GM12878 (cell line): Measurements from ENCODE around the gene IFT81. TPM values are rescaled to one million over a fixed set of nuclear protein-coding genes. Genes with fewer than 3 reads are reported as not detected.

Source experiments
- ATAC-seq: fragments of 200-7000 bp; cut with Tn5 transposase; 3 replicates; pipeline ENCODE4 v1.9.1; 2020; ENCODE audit warnings: mild to moderate bottlenecking, moderate library complexity
- BruUV-seq: library from RNA; stranded (reverse); fragments of 400-500 nt; replicated peaks from 2 replicates; lab custom pipeline; 2021; lab: Mats Ljungman, UMichigan
- CTCF ChIA-PET: fragments of 300-600 bp; sonication (Branson Sonifier 250); formaldehyde crosslinking; extraction: SDS; loops from one replicate; lab custom pipeline; 2021; ENCODE audit warnings: inconsistent platforms; lab: Yijun Ruan, JAX
- POLR2A ChIA-PET: fragments of 350-600 bp; formaldehyde crosslinking; extraction: SDS; loops from one replicate; lab custom pipeline; 2021; ENCODE audit warnings: inconsistent platforms; lab: Charles Lee
- RAD21 ChIA-PET: fragments of 300-600 bp; sonication (Branson Sonifier 250); formaldehyde crosslinking; loops from one replicate; lab custom pipeline; 2023; ENCODE audit warnings: antibody characterized with exemption; ENCODE audit not compliant: unreplicated experiment; lab: Charles Lee
- SMC1A ChIA-PET: fragments of 300-600 bp; sonication (Branson Sonifier 250); formaldehyde crosslinking; loops from one replicate; lab custom pipeline; 2023; ENCODE audit not compliant: unreplicated experiment, uncharacterized antibody; lab: Charles Lee
- DNase-seq: peaks from one replicate; pipeline ENCODE4 v3.0.0-alpha.2; 2011; ENCODE audit warnings: low read depth, low spot score
- FAIRE-seq: peaks from 3 replicates; lab custom pipeline; 2011; peaks lifted over from hg19 to GRCh38; lab: Jason Lieb, UNC
- H2AFZ ChIP-seq: 2 replicates; pipeline ENCODE4 v1.6.0; 2011; ENCODE audit warnings: low read depth, low read length, control low read depth; ENCODE audit not compliant: control insufficient read depth
- H3K27ac ChIP-seq: 2 replicates; pipeline ENCODE4 v1.5.1; 2011; ENCODE audit warnings: control low read depth; ENCODE audit not compliant: control insufficient read depth, insufficient read depth
- H3K27me3 ChIP-seq, 2 experiments: replicated peaks in 1 of 2; 2 replicates each; pipeline versions ENCODE4 v1.6.0 to v1.6.1; 2011; ENCODE audit warnings: low read length in 1 of 2; ENCODE audit not compliant: control insufficient read depth in 2 of 2, insufficient read depth in 2 of 2
- H3K36me3 ChIP-seq, 2 experiments: 2 replicates each; pipeline ENCODE4 v1.5.1; 2011; ENCODE audit warnings: low read length in 1 of 2; ENCODE audit not compliant: control insufficient read depth in 2 of 2, insufficient read depth in 2 of 2
- H3K4me1 ChIP-seq: 2 replicates; pipeline ENCODE4 v1.6.1; 2011; ENCODE audit warnings: mild to moderate bottlenecking, low read length, moderate library complexity, mixed read lengths; ENCODE audit not compliant: control insufficient read depth, insufficient read depth
- H3K4me2 ChIP-seq: 2 replicates; pipeline ENCODE4 v1.6.0; 2011; ENCODE audit warnings: control low read depth; ENCODE audit not compliant: control insufficient read depth, insufficient read depth
- H3K4me3 ChIP-seq: fragments of 200-600 bp; sonication (generic); 2 replicates; pipeline ENCODE4 v1.5.1; 2016
- H3K79me2 ChIP-seq: 2 replicates; pipeline ENCODE4 v1.6.0; 2011; ENCODE audit warnings: low read length; ENCODE audit not compliant: control insufficient read depth, insufficient read depth
- H3K9ac ChIP-seq: 2 replicates; pipeline ENCODE4 v1.8.0; 2011; ENCODE audit warnings: low read length, control low read depth, mixed read lengths; ENCODE audit not compliant: control insufficient read depth, insufficient read depth
- H3K9me3 ChIP-seq: replicated peaks from 3 replicates; pipeline ENCODE4 v1.5.1; 2011; ENCODE audit warnings: mild to moderate bottlenecking, low read length; ENCODE audit not compliant: control insufficient read depth, insufficient read depth
- H4K20me1 ChIP-seq: 2 replicates; pipeline ENCODE4 v1.6.0; 2011; ENCODE audit not compliant: control insufficient read depth, insufficient read depth
- ASH2L ChIP-seq: fragments of 300-600, 200-600 bp; sonication (generic); IDR thresholded peaks from 2 replicates; pipeline ENCODE4 v1.6.1; 2017; ENCODE audit warnings: low read depth, mild to moderate bottlenecking, borderline replicate concordance
- ATF3 ChIP-seq: IDR thresholded peaks from 2 replicates; pipeline ENCODE4 v1.6.1; 2011; ENCODE audit warnings: low read depth, mild to moderate bottlenecking, low read length, moderate library complexity, borderline replicate concordance; ENCODE audit errors: extremely low read depth
- BRCA1 ChIP-seq: IDR thresholded peaks from 2 replicates; pipeline ENCODE4 v1.6.1; 2011; ENCODE audit warnings: low read depth, low read length, improper control_type of control experiment
- CEBPB ChIP-seq, 2 experiments: fragments of 150-350 bp in 1 of 2; IDR thresholded peaks; 2 replicates each; pipeline ENCODE4 v1.6.1; 2012 to 2014; ENCODE audit warnings: low read depth in 2 of 2, low read length in 2 of 2, borderline replicate concordance in 1 of 2, inconsistent platforms in 1 of 2
- CHD1 ChIP-seq: IDR thresholded peaks from 2 replicates; pipeline ENCODE4 v1.6.1; 2012; ENCODE audit warnings: low read depth, low read length, improper control_type of control experiment
- ETV6 ChIP-seq, 2 experiments: fragments of 450-650 bp in 1 of 2; IDR thresholded peaks in 1 of 2; conservative IDR thresholded peaks in 1 of 2; 2 replicates each; pipeline ENCODE4 v1.6.1; 2014; ENCODE audit warnings: antibody characterized with exemption in 1 of 2, borderline replicate concordance in 1 of 2, low read depth in 1 of 2, mild to moderate bottlenecking in 1 of 2, moderate library complexity in 1 of 2
- HCFC1 ChIP-seq: fragments of 150-350 bp; IDR thresholded peaks from 2 replicates; pipeline ENCODE4 v1.6.1; 2014; ENCODE audit warnings: low read length
- HDAC6 ChIP-seq: fragments of 200-600 bp; sonication (generic); IDR thresholded peaks from one replicate; pipeline ENCODE4 v1.8.0; 2017; ENCODE audit warnings: antibody characterized with exemption; ENCODE audit not compliant: unreplicated experiment
- IKZF2 ChIP-seq, 2 experiments: fragments of 450-650 bp; IDR thresholded peaks; 2 replicates each; pipeline ENCODE4 v1.6.1; 2017; ENCODE audit warnings: mild to moderate bottlenecking in 2 of 2, moderate library complexity in 2 of 2
- KDM1A ChIP-seq: fragments of 200-600 bp; sonication (generic); IDR thresholded peaks from 2 replicates; pipeline ENCODE4 v1.6.1; 2016; ENCODE audit warnings: borderline replicate concordance
- NR2C2 ChIP-seq: IDR thresholded peaks from 2 replicates; pipeline ENCODE4 v1.6.1; 2011; ENCODE audit warnings: borderline replicate concordance, low read depth; ENCODE audit not compliant: control insufficient read depth, insufficient read length
- POLR2A ChIP-seq: IDR thresholded peaks from 2 replicates; pipeline ENCODE4 v1.6.1; 2011; ENCODE audit warnings: low read depth, mild to moderate bottlenecking, low read length
- POU2F2 ChIP-seq: IDR thresholded peaks from 3 replicates; pipeline ENCODE4 v1.6.1; 2011; ENCODE audit warnings: low read depth, mild to moderate bottlenecking, low read length, borderline replicate concordance
- SRF ChIP-seq, 2 experiments: IDR thresholded peaks; 2 replicates each; pipeline ENCODE4 v1.6.1; 2011; ENCODE audit warnings: low read depth in 2 of 2, low read length in 2 of 2, mild to moderate bottlenecking in 1 of 2, moderate library complexity in 1 of 2
- WRNIP1 ChIP-seq: IDR thresholded peaks from 2 replicates; pipeline ENCODE4 v1.6.1; 2011; ENCODE audit warnings: low read depth, low read length, improper control_type of control experiment, borderline replicate concordance
- ZNF24 ChIP-seq: fragments of 450-650 bp; IDR thresholded peaks from 2 replicates; pipeline ENCODE4 v1.6.1; 2017; ENCODE audit warnings: antibody characterized with exemption, mild to moderate bottlenecking
- ZZZ3 ChIP-seq: IDR thresholded peaks from 2 replicates; pipeline ENCODE4 v1.6.1; 2011; ENCODE audit warnings: low read depth; ENCODE audit not compliant: control insufficient read depth, insufficient read length
- WGBS: methylation state at CpG from one replicate; pipeline ENCODE4 v1.1.6; 2016; ENCODE audit warnings: low lambda C conversion rate; ENCODE audit not compliant: insufficient replicate concordance, insufficient coverage; ENCODE audit errors: missing lambda C conversion rate; 5-methylcytosine and 5-hydroxymethylcytosine counted together
- in situ Hi-C: fragments of 300-500 bp; cut with MboI; formaldehyde crosslinking; loops from 9 replicates; pipeline ENCODE4 v1.14.3; 2018; ENCODE audit warnings: mixed read lengths
- intact Hi-C: fragments of 100-400 bp; cut with micrococcal nuclease; formaldehyde crosslinking; loops from one replicate; pipeline ENCODE4 v1.14.2; 2022; ENCODE audit not compliant: unreplicated experiment
- polyA plus RNA-seq, 11 experiments: library from polyadenylated mRNA; depleted of rRNA in 4 of 11; unstranded in 6 of 11; stranded (reverse) in 5 of 11; fragments of >200 nt; fragmentation: Nextera tagmentation in 4 of 11; fragmentation: Illumina TruSeq in 1 of 11; extraction: Ambion mirVana in 4 of 11; extraction: Trizol in 1 of 11; gene quantifications; 1 replicate in 1 of 11; 2 replicates in 10 of 11; pipeline versions ENCODE4 v1.2.1 to v1.2.3, GENCODE V29; 2011 to 2016; ENCODE audit warnings: inconsistent platforms in 2 of 11, missing spikeins in 2 of 11, low read depth in 1 of 11
- total RNA-seq, 4 experiments: library from RNA; depleted of rRNA in 3 of 4; stranded (reverse); fragments of >200 nt in 3 of 4; fragmentation: Illumina TruSeq in 1 of 4; extraction: Trizol in 1 of 4; gene quantifications; 2 replicates each; pipeline versions ENCODE4 v1.2.1 to v1.2.3, GENCODE V29; 2013 to 2021
- TF ChIP-seq, protein P1 (sequence below): IDR thresholded peaks from 2 replicates; pipeline ENCODE4 v1.6.1; 2012; ENCODE audit warnings: low read depth, low read length, improper control_type of control experiment

The IFT81 gene
- total and polyA plus RNA-seq, 10 of the 15 experiments (the other 5 are each of a cell fraction or from before 2014, with no cell fraction given), result 4.1 to 9.9 (median 5.6) TPM

DNA sequence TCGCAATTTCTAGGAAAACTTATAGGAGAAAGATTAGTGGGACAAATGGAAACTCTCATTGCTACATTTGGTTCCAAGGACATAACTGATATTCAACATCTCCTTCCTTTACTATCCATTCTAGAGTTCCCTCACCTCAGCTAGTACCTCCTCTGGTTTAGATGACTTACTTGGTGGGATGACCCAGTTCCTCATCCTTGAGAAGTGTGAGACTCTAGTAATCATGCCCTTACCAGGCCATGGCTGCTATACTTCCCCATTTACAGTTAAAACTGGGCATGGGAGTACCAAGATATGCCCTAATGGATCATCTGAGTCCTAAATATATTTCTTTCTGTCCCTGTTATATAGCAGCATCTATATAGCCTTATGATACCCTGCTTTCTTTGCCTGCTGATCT lies 58.1 kb downstream of the IFT81 start:
- SMC1A ChIA-PET, result interaction anchor here (0.6 to 1.6 kb wide), 2 partner anchors 27 to 39 kb away, joined by 3 to 4 read pairs; no protein-coding TSS in a partner anchor
- FAIRE-seq (no peak), ATAC-seq (no peak), DNase-seq (no peak)
- POLR2A ChIA-PET, result interaction anchor here (0.6 kb wide), 1 partner anchor 25 kb away, joined by 4 read pairs; no protein-coding TSS in a partner anchor
- Histone ChIP-seq H2AFZ (no peak overlapping the region), H3K4me3 (no peak overlapping the region), H3K79me2 (no peaks in the 10 kb centered on the region), H4K20me1 (no peaks in the 10 kb centered on the region), H3K27me3 (no peaks in the 10 kb centered on the region), H3K4me1 (no peaks in the 10 kb centered on the region), H3K27ac (no peak overlapping the region), H3K9ac (no peak overlapping the region), H3K36me3 (no peaks in the 10 kb centered on the region), H3K9me3 (no peaks in the 10 kb centered on the region; the same call in none of the 3 replicates), H3K4me2 (no peak overlapping the region)
- intact Hi-C loops (no loop called here), in situ Hi-C loops (no loop called here)
- WGBS, result 100% methylated on average over 1 of the region's 1 CpG
- no TSS peak for BruUV-seq
- RAD21 ChIA-PET, result interaction anchor here (0.7 kb wide), 1 partner anchor 553 kb away, joined by 3 read pairs; no protein-coding TSS in a partner anchor
- TF ChIP-seq BRCA1 (no peak), ZNF24 (no peak), ATF3 (no peak), WRNIP1 (no peak), POU2F2 (no peak), ZZZ3 (no peak), SRF (IDR thresholded peaks at IDR 0.05; ENCODE audit: low read depth in 2 of 2, low read length in 2 of 2) (no peak), KDM1A (no peak), IKZF2 (IDR thresholded peaks at IDR 0.05) (no peak), CEBPB (IDR thresholded peaks at IDR 0.05; ENCODE audit: borderline replicate concordance in 1 of 2, low read depth in 2 of 2, low read length in 2 of 2) (no peak), ETV6 (conservative IDR thresholded peaks at IDR 0.05 in 1 of 2, IDR thresholded peaks at IDR 0.05 in 1 of 2; ENCODE audit: borderline replicate concordance in 1 of 2, low read depth in 1 of 2) (no peak), ASH2L (no peak), NR2C2 (no peak), CHD1 (no peak), HDAC6 (no peak), POLR2A (no peak), HCFC1 (no peak)
- TF ChIP-seq, protein P1, sequence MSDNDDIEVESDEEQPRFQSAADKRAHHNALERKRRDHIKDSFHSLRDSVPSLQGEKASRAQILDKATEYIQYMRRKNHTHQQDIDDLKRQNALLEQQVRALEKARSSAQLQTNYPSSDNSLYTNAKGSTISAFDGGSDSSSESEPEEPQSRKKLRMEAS, result no peak
- CTCF ChIA-PET, result interaction anchor here (0.8 kb wide), 1 partner anchor 81 kb away, joined by 3 read pairs; no protein-coding TSS in a partner anchor
